Subcutaneous abdominal adipose tissue (tissue), 5 donors: ENCODE data around the gene ATXN7L1.

Experiments
- H3K27ac ChIP-seq: one replicate; pipeline ENCODE4 v1.7.0; 2013; ENCODE audit warnings: low read depth, mild to moderate bottlenecking, inconsistent platforms, low read length, moderate library complexity
- H3K27me3 ChIP-seq, 5 donors: one replicate each; pipeline ENCODE4 v1.7.0; 2013; ENCODE audit warnings: low read length in 5 of 5, inconsistent platforms in 1 of 5; ENCODE audit not compliant: control insufficient read depth in 5 of 5, insufficient read depth in 4 of 5
- H3K36me3 ChIP-seq, 5 donors: one replicate each; pipeline ENCODE4 v1.7.0; 2013; ENCODE audit warnings: low read length in 5 of 5; ENCODE audit not compliant: control insufficient read depth in 5 of 5, insufficient read depth in 5 of 5
- H3K4me1 ChIP-seq, 5 donors: one replicate each; pipeline ENCODE4 v1.7.0; 2013; ENCODE audit warnings: low read length in 5 of 5, mild to moderate bottlenecking in 3 of 5, moderate library complexity in 1 of 5; ENCODE audit not compliant: control insufficient read depth in 5 of 5, insufficient read depth in 5 of 5
- H3K4me3 ChIP-seq, 5 donors: one replicate each; pipeline ENCODE4 v1.7.0; 2013; ENCODE audit warnings: low read length in 5 of 5, low read depth in 1 of 5
- H3K9ac ChIP-seq, 5 donors: one replicate each; pipeline ENCODE4 v1.7.0; 2013; ENCODE audit warnings: low read length in 5 of 5, mild to moderate bottlenecking in 4 of 5, moderate library complexity in 3 of 5
- H3K9me3 ChIP-seq, 5 donors: one replicate each; pipeline ENCODE4 v1.7.0; 2013; ENCODE audit warnings: low read length in 5 of 5; ENCODE audit not compliant: control insufficient read depth in 5 of 5
- donor health status: healthy.
- donor health status: healthy.
- donor health status: healthy.
- donor health status: healthy.
- donor health status: healthy.

Gene ATXN7L1

DNA sequence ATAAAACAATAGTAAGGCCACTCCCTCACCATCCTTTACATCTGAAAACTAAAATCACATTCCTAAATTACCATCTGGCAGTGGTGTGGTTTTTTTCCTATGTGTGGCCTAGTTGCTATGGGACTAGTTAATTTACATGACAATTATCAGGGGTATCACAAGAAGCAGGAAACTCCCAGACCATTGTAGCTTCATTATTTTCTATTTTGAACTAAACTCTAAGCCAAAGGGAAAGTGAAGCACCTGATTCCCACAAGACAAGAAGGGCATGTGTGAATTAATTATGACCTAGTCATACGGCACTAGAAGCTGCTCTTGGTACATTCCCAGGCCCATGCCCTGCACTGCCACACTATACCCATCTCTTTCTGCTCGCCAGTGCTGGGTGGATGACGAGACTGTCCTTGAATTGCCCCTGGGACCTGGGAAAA, 103.4 kb downstream of the ATXN7L1 start:
- peaks cover 6 to 23% (median 18%) of the 10 kb centered on the region in 5 donors for H3K4me1 ChIP-seq
- no peak overlapping the region for H3K27ac ChIP-seq
- no peaks in the 10 kb centered on the region for H3K27me3 ChIP-seq
- H3K9ac ChIP-seq, result no peak overlapping the region
- no peaks in the 10 kb centered on the region for H3K36me3 ChIP-seq
- no peak overlapping the region for H3K4me3 ChIP-seq
- no peaks in the 10 kb centered on the region for H3K9me3 ChIP-seq

DNA sequence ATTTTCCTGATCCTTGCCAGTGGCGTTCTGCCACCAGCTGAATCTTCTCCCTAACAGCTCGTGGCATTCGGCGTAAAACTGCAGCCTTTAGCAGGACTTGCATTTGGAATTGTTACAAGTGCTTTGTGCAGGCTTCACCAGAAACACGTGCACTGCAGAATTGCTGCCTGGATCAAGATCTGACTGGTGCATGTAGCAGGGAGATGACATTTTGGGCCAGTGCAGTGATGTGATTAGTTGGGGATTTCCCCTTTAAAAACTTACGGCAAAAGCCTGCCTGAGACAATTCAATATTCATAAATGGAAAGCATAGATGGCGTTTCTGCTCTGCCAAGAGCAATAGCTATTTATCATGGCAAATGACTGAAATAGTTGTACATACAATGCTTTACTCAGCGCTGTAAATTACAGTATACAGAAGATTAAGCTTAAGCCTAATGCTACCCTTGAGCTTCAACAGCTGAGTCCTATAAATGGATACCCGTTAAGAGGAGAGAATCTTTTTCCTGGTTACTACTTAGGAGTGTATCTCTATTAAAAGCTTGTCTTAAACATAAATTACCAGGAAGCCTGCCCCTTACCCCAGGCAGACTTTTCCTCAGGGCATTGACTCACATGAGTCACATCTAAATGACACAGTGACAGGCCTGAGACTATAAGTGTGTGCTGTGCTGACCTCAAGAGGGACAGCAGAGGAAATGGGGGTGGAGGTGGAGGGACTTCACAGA, 106.3 kb downstream of the ATXN7L1 start:
- Histone ChIP-seq H3K4me3 (no peak overlapping the region), H3K27me3 (no peaks in the 10 kb centered on the region), H3K36me3 (no peaks in the 10 kb centered on the region), H3K27ac (no peak overlapping the region), H3K9ac (no peak overlapping the region), H3K9me3 (no peaks in the 10 kb centered on the region), H3K4me1 (peaks cover 0 to 12% (median 5%) of the 10 kb centered on the region in 5 donors)

DNA sequence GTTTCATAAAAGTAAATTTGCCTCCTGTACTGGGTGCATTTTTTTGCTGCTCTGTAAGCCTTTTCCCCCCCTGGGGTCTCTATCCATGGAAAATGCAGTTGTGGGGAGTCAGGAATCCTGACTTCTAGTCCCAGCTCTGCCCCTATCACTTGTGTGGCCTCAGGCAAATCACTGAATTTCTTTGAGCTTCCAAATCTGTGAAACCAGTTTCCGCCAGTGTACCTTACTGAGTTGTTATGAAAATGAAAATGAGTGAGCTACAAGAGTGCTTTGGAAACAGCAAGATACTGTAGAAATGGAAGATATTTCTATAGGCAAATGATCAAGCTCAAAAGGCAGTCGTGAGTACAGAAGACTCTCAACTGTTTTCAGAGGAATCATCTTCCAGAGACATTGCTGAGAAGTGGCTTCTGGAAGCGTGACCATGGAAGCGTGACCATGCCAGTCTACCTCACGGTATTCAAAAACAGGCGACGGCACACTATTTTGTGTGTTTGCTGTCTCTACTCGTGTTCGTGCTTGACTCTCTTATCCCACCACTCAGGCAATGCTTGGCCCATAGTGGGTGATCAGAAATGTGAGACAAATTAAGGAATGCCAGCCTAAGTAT, 107.4 kb downstream of the ATXN7L1 start:
- no peak overlapping the region for H3K27ac ChIP-seq
- no peak overlapping the region for H3K9ac ChIP-seq
- H3K27me3 ChIP-seq, result no peaks in the 10 kb centered on the region
- H3K36me3 ChIP-seq, result no peaks in the 10 kb centered on the region
- H3K4me3 ChIP-seq, result no peak overlapping the region
- no peaks in the 10 kb centered on the region for H3K9me3 ChIP-seq
- H3K4me1 ChIP-seq, result peaks cover 0 to 12% (median 5%) of the 10 kb centered on the region in 5 donors

- Histone ChIP-seq H3K9me3 (no peaks in the 10 kb centered on the region), H3K27ac (no peak overlapping the region), H3K36me3 (no peaks in the 10 kb centered on the region), H3K4me1 (peaks cover 0 to 12% (median 5%) of the 10 kb centered on the region in 5 donors), H3K9ac (no peak overlapping the region), H3K4me3 (no peak overlapping the region), H3K27me3 (no peaks in the 10 kb centered on the region)
These were observed 108.3 kb downstream of the ATXN7L1 start for GRCh38 chr7:105768117-105768516.

DNA sequence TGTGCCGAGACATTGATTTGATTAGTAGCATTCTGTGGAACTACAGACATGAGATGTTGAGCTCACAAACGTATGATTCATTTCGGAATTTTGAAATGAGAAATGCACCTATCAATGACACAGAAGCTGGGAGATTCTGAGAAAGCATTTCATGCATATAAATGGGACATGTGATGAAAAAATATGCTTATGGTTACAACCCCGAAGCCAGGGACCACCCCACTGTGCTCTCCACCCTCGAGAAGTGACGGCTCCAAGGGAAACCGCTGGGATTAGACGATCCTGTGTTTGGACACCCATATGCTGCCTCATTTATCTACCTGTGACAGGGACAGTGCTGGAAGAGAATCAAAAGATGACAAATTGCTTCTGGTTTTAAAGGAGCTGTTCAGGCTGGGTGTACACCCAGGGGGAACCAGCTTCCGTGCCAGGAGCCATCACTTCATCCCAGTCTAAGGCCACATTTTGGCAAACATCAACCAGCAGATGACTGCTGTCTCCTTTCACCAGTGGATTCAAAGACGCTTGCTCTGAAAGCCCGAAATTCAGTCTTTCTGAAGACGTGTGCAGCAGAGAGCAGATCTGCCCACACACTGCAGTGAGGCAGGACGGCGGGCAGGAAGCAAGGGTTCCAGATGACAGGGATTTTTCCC, 109.9 kb downstream of the ATXN7L1 start:
- no peak overlapping the region for H3K9ac ChIP-seq
- H3K9me3 ChIP-seq, result no peaks in the 10 kb centered on the region
- no peaks in the 10 kb centered on the region for H3K36me3 ChIP-seq
- H3K27ac ChIP-seq, result no peak overlapping the region
- no peak overlapping the region for H3K4me3 ChIP-seq
- H3K4me1 ChIP-seq, result peaks cover 0 to 12% (median 5%) of the 10 kb centered on the region in 5 donors
- no peaks in the 10 kb centered on the region for H3K27me3 ChIP-seq

DNA sequence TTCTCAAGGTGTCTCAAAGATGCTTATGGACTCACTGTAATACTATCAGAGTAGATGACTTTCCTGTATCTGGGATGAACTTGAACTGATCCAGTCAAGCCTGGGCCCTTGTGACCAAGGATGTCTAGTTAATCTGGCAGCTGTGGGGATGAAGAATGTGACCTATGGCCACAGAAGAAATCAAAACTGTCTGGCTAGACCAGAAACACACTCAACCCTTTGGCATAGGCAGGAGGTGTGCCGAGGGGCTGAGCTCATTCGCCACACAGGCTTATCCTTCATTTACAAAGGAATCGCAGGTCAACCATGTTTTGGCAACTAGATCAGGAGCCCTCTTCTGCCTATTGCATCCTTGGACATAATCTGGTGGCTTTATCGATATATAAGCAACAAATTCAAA, 110.6 kb downstream of the ATXN7L1 start:
- Histone ChIP-seq H3K27ac (no peak overlapping the region), H3K27me3 (no peaks in the 10 kb centered on the region), H3K4me1 (peaks cover 0 to 12% (median 5%) of the 10 kb centered on the region in 5 donors), H3K36me3 (peaks cover 0 to 4% (median 0%) of the 10 kb centered on the region in 5 donors), H3K9me3 (no peaks in the 10 kb centered on the region), H3K4me3 (no peak overlapping the region), H3K9ac (no peak overlapping the region)

DNA sequence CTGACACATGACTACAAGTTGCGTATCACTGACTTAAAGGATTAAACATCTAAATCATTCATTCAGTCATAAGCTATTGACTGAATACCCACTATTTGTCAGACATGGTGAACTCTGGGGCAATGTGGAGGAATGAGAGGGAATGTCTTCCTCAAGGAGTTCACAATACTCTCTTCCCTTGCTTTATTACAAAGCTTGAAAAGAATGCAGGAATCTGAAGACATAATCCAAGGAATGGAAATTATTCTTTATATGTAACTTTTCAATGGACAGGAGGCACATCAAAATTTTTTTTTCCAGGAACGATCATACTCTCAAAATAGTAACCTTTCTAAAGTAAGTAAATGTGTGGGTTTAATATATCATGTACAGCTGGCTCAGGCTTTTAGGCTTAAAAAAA, 111.9 kb downstream of the ATXN7L1 start:
- Histone ChIP-seq H3K9me3 (no peaks in the 10 kb centered on the region), H3K36me3 (peaks cover 0 to 6% (median 0%) of the 10 kb centered on the region in 5 donors), H3K4me1 (peaks cover 0 to 12% (median 5%) of the 10 kb centered on the region in 5 donors), H3K27ac (no peak overlapping the region), H3K27me3 (no peaks in the 10 kb centered on the region), H3K4me3 (no peak overlapping the region), H3K9ac (no peak overlapping the region)

GRCh38 chr7:105760551-105761447, 115.6 kb downstream of the ATXN7L1 start:
- H3K27me3 ChIP-seq, result no peaks in the 10 kb centered on the region

DNA sequence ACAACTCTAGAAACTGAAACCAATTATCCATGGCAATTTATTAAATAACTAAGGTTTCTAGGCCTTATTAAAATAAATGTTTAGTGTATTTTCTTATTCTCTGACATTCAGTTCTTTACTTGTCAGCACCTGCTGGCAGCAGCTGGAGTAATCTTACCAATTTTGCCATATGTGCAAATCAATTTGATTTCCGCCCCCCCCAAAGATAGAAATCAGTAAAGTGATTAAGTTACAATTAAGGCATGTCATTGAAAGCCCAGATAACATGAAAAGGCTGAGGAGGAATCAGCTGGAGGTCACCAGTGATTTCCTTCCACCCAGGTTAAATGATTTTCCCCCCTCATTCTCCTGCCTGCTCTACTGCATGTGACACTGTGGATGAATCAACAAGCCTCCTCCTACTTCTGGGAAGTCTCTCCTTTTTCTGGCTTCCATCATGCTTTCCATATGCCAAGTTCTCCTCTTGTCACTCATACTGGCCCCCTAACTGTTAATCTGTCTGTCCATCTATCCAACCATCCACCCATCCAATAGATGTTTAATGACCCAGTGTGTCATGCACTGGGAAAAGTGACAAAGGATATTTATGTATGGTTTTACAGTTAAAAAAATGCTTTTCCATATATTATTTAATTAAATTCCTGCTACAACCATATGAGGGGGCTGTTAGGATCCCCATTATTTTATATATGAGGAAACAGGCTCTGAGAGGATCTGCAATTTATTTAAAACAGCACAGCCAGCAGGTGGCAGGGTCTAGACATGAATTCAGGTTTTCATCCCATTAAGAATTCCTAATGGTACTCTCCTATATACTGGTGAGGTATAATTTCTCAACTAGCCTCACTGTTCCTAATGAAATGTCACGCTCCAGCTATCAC, 116.5 kb downstream of the ATXN7L1 start:
- H3K36me3 ChIP-seq, result peaks cover 0 to 6% (median 0%) of the 10 kb centered on the region in 5 donors
- H3K27me3 ChIP-seq, result no peaks in the 10 kb centered on the region
- no peak overlapping the region for H3K9ac ChIP-seq
- H3K4me3 ChIP-seq, result no peak overlapping the region
- no peaks in the 10 kb centered on the region for H3K9me3 ChIP-seq
- no peaks in the 10 kb centered on the region for H3K4me1 ChIP-seq
- no peak overlapping the region for H3K27ac ChIP-seq

More at GRCh38 chr7:105760551-105761447, 115.6 kb downstream of the ATXN7L1 start:
- peaks cover 0 to 7% (median 1%) of the 10 kb centered on the region in 5 donors for H3K4me1 ChIP-seq
- H3K4me3 ChIP-seq, result no peak overlapping the region
- no peaks in the 10 kb centered on the region for H3K9me3 ChIP-seq
- peaks cover 0 to 6% (median 0%) of the 10 kb centered on the region in 5 donors for H3K36me3 ChIP-seq
- no peak overlapping the region for H3K9ac ChIP-seq
- no peak overlapping the region for H3K27ac ChIP-seq
